DMS153 treated with DMSO at 0.1 percent for 48 hours (cell line): ENCODE data around the gene GSPT1.
"Not testable (repeated sequence)": the region's sequence is repeated elsewhere in the genome, so short reads cannot be mapped to it uniquely, and the experiment has no call there.

Experiments
- DNase-seq: peaks from one replicate; lab custom pipeline; 2025; ENCODE audit not compliant: unreplicated experiment; lab: John Stamatoyannopoulos, UW

The GSPT1 gene

GRCh38 chr16:11915644-11916523 lies at the start of gene GSPT1:
TSS of gene GSPT1 (minus strand) at chr16:11915956. CDS start at chr16:11915720, 236 bp downstream.
- DNase-seq: peak; percentile 97

- no peak for DNase-seq
These were observed 49.2 kb upstream of the GSPT1 start, which contains the start of gene TNFRSF17 for GRCh38 chr16:11964761-11965551. TSS of gene TNFRSF17 (plus strand) at chr16:11965210. CDS start at chr16:11965325, 115 bp downstream.

- DNase-seq: no peak
These were observed 48.0 kb upstream of the GSPT1 start for GRCh38 chr16:11963706-11964105.

- DNase-seq: not testable (repeated sequence)
These were observed 47.2 kb upstream of the GSPT1 start for GRCh38 chr16:11962978-11963377.

- not testable (repeated sequence) for DNase-seq
These were observed 46.7 kb upstream of the GSPT1 start for GRCh38 chr16:11962457-11962856.

- no peak for DNase-seq
These were observed 42.0 kb upstream of the GSPT1 start for GRCh38 chr16:11957591-11958395.

- no peak for DNase-seq
These were observed 40.8 kb upstream of the GSPT1 start for GRCh38 chr16:11956558-11956957.

- no peak for DNase-seq
These were observed 40.0 kb upstream of the GSPT1 start for GRCh38 chr16:11955713-11956123.

- not testable (repeated sequence) for DNase-seq
These were observed 37.8 kb upstream of the GSPT1 start for GRCh38 chr16:11953576-11953975.

GRCh38 chr16:11950388-11950787 lies 34.6 kb upstream of the GSPT1 start:
- DNase-seq: no peak

- DNase-seq: peak; percentile 55
These were observed 33.8 kb upstream of the GSPT1 start for GRCh38 chr16:11949527-11949926.

GRCh38 chr16:11948819-11949218 lies 33.1 kb upstream of the GSPT1 start:
- DNase-seq: no peak

- DNase-seq: no peak
These were observed 30.7 kb upstream of the GSPT1 start for GRCh38 chr16:11946433-11946832.

GRCh38 chr16:11941945-11942344 lies 26.2 kb upstream of the GSPT1 start, which contains the start of gene NPIPB2:
TSS of gene NPIPB2 (minus strand) at chr16:11942045. CDS start at chr16:11942045, 0 bp downstream.
- DNase-seq: not testable (repeated sequence)

- not testable (repeated sequence) for DNase-seq
These were observed 11.6 kb upstream of the GSPT1 start for GRCh38 chr16:11927350-11927749.

GRCh38 chr16:11924046-11924445 lies 8.3 kb upstream of the GSPT1 start:
- DNase-seq: not testable (repeated sequence)

- peak; percentile 83 for DNase-seq
These were observed 949 bp upstream of the GSPT1 start for GRCh38 chr16:11916524-11917285.

GRCh38 chr16:11915114-11915643 lies 577 bp downstream of the GSPT1 start:
- DNase-seq: no peak

GRCh38 chr16:11914210-11915113 lies 1.3 kb downstream of the GSPT1 start:
- DNase-seq: no peak
